ENCODE data around the gene EXD1.

- no peak for TF ChIP-seq CTCF (IDR thresholded peaks at IDR 0.05; ENCODE audit: low read length)
- no peak for TF ChIP-seq EZH2 (IDR thresholded peaks at IDR 0.05; ENCODE audit: borderline replicate concordance, low read length)
These were observed 50.3 kb downstream of the EXD1 start for GRCh38 chr15:41180206-41180789.

All from OCI-LY1 (cell line).